WI38 (cell line): ENCODE data around the gene CD24.

Experiments
- H3K4me3 ChIP-seq: 2 replicates; pipeline ENCODE4 v1.5.1; 2011; ENCODE audit warnings: low read depth, mild to moderate bottlenecking, control low read depth, low read length
- CTCF ChIP-seq: IDR thresholded peaks from 2 replicates; pipeline ENCODE4 v1.5.1; 2012; ENCODE audit warnings: low read depth, mild to moderate bottlenecking, control low read depth, low read length

CD24 gene

GRCh38 chr6:106966671-106967640 is 7.6 kb downstream of the CD24 start:
- no peak for TF ChIP-seq CTCF
- H3K4me3 ChIP-seq = no peak overlapping the region

- H3K4me3 ChIP-seq = no peak overlapping the region
- no peak for TF ChIP-seq CTCF
Measured at GRCh38 chr6:106966229-106966628, 8.3 kb downstream of the CD24 start.

GRCh38 chr6:106964954-106965353 is 9.6 kb downstream of the CD24 start:
- H3K4me3 ChIP-seq = no peak overlapping the region
- TF ChIP-seq CTCF = no peak

GRCh38 chr6:106964099-106964498 is 10.4 kb downstream of the CD24 start:
- no peak overlapping the region for H3K4me3 ChIP-seq
- no peak for TF ChIP-seq CTCF

- no peak for TF ChIP-seq CTCF
- H3K4me3 ChIP-seq = no peak overlapping the region
Measured at GRCh38 chr6:106963544-106963943, 11.0 kb downstream of the CD24 start.

- TF ChIP-seq CTCF = no peak
Measured at GRCh38 chr6:106961801-106962200, 12.7 kb downstream of the CD24 start.

GRCh38 chr6:106961136-106961535 is 13.4 kb downstream of the CD24 start:
- TF ChIP-seq CTCF = no peak
- no peak overlapping the region for H3K4me3 ChIP-seq

More at GRCh38 chr6:106961801-106962200, 12.7 kb downstream of the CD24 start:
- no peak overlapping the region for H3K4me3 ChIP-seq
